Endometrial microvascular endothelial cells (primary cell): ENCODE results near the gene HIBCH. TPM values are rescaled to one million over a fixed set of nuclear protein-coding genes. Genes with fewer than 3 reads are reported as not detected.

Experiments
- in situ Hi-C: cut with HindIII; loops from 2 replicates; pipeline ENCODE4 v1.10.0; 2017; ENCODE audit warnings: low sequenced_read_pairs, low pct_unique_long_range_greater_than_20kb; ENCODE audit errors: inconsistent ontology term
- total RNA-seq: library from RNA; depleted of rRNA; stranded (reverse); fragments of >200 nt; gene quantifications from one replicate; pipeline ENCODE4 v1.2.3, GENCODE V29; 2015; ENCODE audit errors: inconsistent ontology term

The HIBCH gene
- total RNA-seq, 1 donor from 2014 or later = 18.1 TPM

DNA sequence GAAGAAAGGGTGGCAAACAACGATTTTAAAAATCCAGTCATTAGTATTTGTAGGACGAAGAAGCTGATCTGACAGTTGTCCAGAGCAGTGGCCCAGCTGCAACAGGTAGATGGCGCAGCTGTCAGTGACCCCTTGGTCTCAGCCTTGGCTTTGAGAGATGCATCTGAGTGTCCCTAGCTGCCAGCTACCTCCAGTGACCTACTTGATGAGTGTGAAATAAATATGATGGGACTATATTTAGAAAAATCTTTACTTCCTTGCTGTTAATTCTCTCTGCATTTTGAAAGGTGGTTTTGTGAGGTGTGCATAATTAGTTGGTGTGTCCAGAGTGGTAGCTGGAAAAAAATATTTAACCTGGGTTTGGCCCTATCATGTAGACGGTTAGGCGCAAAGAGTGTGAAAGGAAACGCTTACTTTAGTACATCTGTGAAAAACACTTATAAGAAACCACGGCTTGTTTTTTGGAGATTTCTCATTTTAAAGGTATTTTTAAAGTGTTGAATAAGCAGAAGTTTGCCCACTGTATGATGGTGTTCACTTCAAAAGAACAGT, 24.7 kb upstream of the HIBCH start:
- in situ Hi-C loops = loop anchor here (25.0 kb wide), 1 partner anchor 168 kb away; no protein-coding TSS in a partner anchor

- in situ Hi-C loops = loop anchor here (25.0 kb wide), 1 partner anchor 169 kb away; no protein-coding TSS in a partner anchor
Observed at GRCh38 chr2:190343536-190344275, 24.1 kb upstream of the HIBCH start, which contains the start of gene INPP1. Gene INPP1, plus strand, starts transcription at chr2:190343589. Its CDS starts 16,514 bp downstream, at chr2:190360103.

- in situ Hi-C loops = loop anchor here (25.0 kb wide), 1 partner anchor 169 kb away; no protein-coding TSS in a partner anchor
Observed at GRCh38 chr2:190343089-190343535, 23.5 kb upstream of the HIBCH start.

DNA sequence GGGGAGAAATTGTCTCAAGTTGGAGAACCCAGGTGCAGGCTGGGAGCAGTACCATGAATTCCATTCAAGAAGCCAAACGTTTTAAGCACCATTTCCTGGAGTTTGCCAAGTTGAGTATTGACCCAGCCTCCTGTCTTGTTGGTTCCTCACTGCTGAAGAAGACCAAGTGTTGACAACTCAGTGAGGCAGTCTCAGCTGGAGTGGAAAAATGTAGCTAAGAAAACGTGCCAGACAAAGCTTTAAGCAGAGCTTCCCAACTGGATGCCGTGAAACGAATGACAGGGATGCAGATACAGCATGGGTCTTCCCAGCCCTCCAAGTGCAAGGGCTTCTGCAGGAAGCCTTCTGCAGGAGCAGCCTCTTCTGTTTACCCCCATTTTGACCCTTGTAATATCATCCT, 23.0 kb upstream of the HIBCH start:
- in situ Hi-C loops = loop anchor here (25.0 kb wide), 1 partner anchor 170 kb away; no protein-coding TSS in a partner anchor

GRCh38 chr2:190340369-190340768, 20.7 kb upstream of the HIBCH start:
- in situ Hi-C loops = loop anchor here (25.0 kb wide), 1 partner anchor 172 kb away; no protein-coding TSS in a partner anchor

DNA sequence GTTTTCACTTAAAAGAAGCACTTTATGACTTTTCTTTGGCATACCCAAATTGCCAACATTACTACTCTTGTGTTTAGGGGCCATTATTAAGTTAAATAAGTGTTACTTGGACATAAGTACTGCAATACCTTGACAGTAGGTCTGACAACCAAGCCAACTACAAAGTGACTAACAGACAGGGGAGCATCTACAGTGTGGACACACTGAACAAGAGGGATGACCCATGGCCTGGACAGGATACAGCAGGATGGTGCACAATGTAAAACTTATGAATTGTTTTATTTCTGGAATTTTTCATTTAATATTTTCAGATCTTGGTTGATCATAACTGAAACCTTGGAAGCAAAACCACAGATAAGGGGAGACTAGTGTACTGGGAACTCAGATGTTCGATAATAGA, 19.8 kb upstream of the HIBCH start:
- in situ Hi-C loops = loop anchor here (25.0 kb wide), 1 partner anchor 173 kb away; no protein-coding TSS in a partner anchor

DNA sequence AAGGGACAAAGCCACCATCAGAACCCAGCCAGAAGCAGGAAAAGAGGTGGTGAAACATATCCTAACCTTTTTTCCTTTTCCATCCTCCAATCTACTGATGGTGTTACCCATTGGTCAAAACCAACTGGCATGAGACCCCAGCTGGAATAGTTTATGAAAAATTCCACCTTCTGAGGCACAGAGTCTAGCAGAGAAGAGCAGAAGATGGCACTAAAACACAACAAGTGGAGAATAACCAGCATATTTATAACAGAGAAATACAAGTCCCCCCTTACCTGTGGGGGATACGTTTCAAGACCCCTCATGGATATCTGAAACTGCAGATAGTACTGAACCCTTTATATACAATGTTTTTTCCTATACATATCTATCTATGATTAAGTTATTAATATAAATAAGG, 18.8 kb upstream of the HIBCH start:
- in situ Hi-C loops = loop anchor here (25.0 kb wide), 1 partner anchor 174 kb away; no protein-coding TSS in a partner anchor

GRCh38 chr2:190336420-190336819, 16.8 kb upstream of the HIBCH start:
- in situ Hi-C loops = loop anchor here (25.0 kb wide), 1 partner anchor 176 kb away; no protein-coding TSS in a partner anchor

- in situ Hi-C loops = loop anchor here (25.0 kb wide), 1 partner anchor 177 kb away; no protein-coding TSS in a partner anchor
Observed at GRCh38 chr2:190335584-190335983, 16.0 kb upstream of the HIBCH start.

- in situ Hi-C loops = loop anchor here (25.0 kb wide), 1 partner anchor 177 kb away; no protein-coding TSS in a partner anchor
Observed at GRCh38 chr2:190335225-190335559, 15.6 kb upstream of the HIBCH start.

DNA sequence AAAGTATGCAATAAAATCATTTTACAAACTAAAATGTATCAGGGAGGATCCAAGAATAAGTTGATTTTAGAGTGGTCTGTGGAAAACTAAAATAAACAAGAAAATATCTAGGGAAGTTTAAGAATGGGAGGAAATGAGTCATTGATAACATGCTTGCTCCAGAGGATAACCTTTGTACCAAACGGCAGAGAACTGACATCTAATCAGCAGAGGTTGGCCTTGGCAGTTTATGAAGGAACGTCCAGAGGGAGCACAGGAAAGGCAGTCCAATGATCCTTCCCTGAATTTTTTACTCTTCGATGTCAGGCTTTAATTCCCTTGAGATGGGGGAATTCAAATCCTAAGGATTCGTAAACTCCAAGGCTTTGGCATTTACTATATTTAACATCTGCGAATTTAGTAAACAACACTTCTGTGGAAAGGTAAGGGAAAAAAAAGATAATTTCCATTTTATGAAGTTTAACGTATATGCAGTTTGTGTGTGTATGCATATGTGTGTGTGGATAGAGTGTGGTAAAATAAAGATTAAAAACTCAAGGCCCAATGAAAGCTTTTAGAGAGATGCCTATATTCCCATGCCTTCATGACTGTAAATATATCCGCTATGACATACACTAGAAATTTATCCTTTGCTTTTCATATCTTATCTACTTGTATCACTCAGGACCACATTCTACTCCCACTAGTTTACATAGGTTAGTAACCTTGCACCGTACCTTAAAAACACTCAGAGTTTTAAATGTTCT, 15.0 kb upstream of the HIBCH start:
- in situ Hi-C loops = loop anchor here (25.0 kb wide), 1 partner anchor 178 kb away; no protein-coding TSS in a partner anchor

DNA sequence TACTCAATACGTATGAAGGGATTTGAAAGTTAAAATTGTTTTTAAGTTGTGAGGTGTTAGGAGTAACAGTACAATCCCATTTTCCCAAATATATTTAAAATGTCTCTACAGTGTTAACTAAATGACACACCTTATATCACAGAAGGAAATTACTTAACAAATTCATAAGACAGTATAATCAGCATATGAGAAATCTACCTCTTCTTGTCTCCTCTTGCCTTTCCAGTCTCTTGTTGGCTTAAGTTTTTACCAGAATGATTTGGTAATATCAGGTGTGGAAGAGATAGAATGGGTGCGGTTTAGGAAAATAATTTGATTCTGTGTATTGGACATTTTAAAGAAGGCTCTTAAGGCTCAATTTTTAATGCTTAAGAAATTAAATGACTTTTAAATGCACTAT, 14.3 kb upstream of the HIBCH start:
- in situ Hi-C loops = loop anchor here (25.0 kb wide), 1 partner anchor 178 kb away; no protein-coding TSS in a partner anchor

DNA sequence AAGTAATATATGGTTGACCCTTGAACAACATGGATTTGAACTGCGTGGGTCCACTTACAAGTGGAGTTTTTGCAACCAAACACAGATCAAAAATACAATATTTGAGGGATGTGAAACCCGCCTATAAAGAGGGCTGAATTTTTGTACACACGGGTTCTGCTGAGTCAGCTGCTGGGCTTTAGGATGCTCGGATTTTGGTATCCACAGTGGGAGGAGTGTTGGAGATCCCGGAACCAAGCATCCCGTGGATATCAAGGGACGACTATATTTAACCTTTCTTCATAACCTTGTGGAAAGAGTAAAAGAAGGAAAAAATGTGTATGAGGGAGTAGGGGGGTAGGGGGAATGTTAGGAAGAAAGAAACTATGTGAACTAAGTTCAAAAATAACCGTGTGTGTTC, 13.8 kb upstream of the HIBCH start:
- in situ Hi-C loops = loop anchor here (25.0 kb wide), 1 partner anchor 179 kb away; no protein-coding TSS in a partner anchor

DNA sequence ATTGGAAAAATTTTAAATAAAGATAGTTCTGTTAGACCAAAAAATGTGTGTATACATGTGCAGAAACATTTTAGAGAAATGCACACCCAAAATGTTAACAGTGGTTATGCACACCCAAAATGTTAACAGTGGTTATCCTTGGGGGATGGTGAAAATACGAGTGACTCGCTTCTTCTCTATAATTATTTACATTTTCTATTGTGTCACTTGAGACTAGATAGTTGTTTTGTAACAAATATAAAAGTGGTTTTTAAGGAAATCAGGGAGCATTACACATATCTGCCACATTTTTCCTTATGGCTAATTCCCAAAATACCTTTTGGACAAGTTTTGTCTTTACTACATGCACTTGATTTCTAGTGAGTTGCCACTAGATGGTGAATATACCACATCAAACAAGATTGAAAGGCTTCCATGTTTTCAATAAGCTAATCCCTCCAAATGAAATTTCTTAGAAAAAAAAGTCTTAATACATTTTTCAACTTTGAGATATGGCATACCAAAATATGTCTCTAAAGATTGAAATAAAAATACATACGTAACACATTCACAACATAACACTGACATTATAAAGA, 9.0 kb upstream of the HIBCH start:
- in situ Hi-C loops = loop anchor here (25.0 kb wide), 1 partner anchor 184 kb away; no protein-coding TSS in a partner anchor

DNA sequence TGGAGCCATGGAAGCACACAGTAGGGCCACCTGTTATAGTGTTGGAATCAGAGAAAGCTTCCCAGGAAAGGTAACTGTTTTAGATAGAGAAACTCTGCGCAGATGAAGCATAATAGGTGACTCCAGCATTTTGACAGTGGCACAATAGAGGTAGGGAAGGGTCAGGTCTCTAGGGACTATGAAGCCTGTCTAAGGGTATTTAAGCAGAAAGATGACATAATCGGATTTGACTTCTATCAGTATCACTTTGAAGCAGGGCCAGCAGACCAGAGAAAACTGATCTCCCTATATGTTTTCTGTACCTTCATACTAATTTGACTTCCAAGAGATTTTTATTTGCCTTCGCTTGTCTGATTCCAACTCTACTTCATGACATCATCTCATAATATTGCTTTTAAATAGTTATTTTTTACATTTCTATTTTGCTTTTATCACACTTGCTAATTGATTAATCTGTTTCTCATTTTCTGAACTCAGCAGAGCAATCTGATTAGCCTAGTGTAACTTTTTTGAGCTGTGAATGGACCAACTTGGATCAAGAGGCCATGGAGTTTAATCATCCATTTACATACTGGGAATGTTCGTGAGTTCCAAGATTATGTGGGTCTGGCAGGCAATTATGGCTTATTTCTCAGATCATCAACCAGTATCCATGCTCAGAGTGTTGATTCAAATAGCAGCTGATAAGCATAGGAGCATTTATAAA, 8.4 kb upstream of the HIBCH start:
- in situ Hi-C loops = loop anchor here (25.0 kb wide), 1 partner anchor 184 kb away; no protein-coding TSS in a partner anchor

DNA sequence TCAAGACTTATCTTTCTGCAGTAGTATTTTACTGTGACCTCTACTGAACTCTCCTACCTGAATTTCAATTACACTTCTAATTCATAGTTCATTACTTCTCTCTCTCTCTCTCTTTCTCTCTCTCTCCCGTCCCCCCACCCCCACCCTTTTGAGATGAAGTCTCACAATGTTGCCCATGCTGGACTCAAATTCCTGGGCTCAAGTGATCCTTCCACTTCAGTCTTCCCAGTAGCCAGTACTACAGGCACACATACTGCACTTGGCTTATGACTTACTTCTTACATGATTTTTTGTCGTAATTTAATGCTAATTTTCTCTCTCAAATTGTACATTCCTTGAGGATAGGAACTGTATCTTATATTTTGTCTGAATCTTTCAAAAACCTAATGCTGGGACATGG, 6.0 kb upstream of the HIBCH start:
- in situ Hi-C loops = loop anchor here (25.0 kb wide), 1 partner anchor 187 kb away; no protein-coding TSS in a partner anchor

DNA sequence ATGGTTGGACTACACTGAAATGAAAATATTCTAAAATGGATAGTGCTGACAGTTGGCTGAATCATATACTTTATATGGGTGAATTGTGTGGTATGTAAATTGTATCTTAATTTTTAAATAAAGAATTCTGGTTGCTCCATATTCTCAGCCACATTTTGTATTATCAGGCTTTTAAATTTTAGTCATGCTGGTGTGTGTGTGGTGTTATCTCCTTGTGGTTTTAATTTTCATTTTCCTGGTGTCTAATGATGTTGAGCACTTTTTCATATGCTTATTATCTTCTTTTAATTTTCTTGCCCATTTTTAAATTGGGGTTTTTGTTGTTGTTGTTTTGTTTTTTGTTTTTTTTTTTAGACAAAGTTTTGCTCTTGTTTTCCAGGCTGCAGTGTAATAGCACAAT, 3.8 kb upstream of the HIBCH start:
- in situ Hi-C loops = no loop called here

- in situ Hi-C loops = no loop called here
Observed at GRCh38 chr2:190320696-190321095, 1.1 kb upstream of the HIBCH start.
